Mesendoderm (in vitro differentiated cells): ENCODE data around the gene GCNA.
"Not testable (repeated sequence)": the region's sequence is repeated elsewhere in the genome, so short reads cannot be mapped to it uniquely, and the experiment has no call there.

Source experiments
- DNase-seq: peaks from one replicate; pipeline ENCODE4 v3.0.0; 2013
- H2AK5ac ChIP-seq: 2 replicates; pipeline ENCODE4 v1.6.1; 2013; ENCODE audit warnings: low read length, inconsistent platforms
- H2BK120ac ChIP-seq: 2 replicates; pipeline ENCODE4 v1.6.1; 2013; ENCODE audit warnings: low read depth, mild to moderate bottlenecking, low read length, moderate library complexity, mixed read lengths
- H2BK15ac ChIP-seq: replicated peaks from 2 replicates; pipeline ENCODE4 v1.6.1; 2013; ENCODE audit warnings: low read depth, mild to moderate bottlenecking, moderate library complexity
- H2BK5ac ChIP-seq: 2 replicates; pipeline ENCODE4 v1.6.1; 2013; ENCODE audit warnings: low read length, inconsistent platforms
- H3K18ac ChIP-seq: 2 replicates; pipeline ENCODE4 v1.6.1; 2013; ENCODE audit warnings: mild to moderate bottlenecking, low read length, mixed read lengths
- H3K23ac ChIP-seq: one replicate; pipeline ENCODE4 v1.6.1; 2013; ENCODE audit warnings: low read length
- H3K27ac ChIP-seq: 2 replicates; pipeline ENCODE4 v1.5.1; 2013; ENCODE audit warnings: low read depth, mild to moderate bottlenecking, inconsistent platforms, low read length, moderate library complexity
- H3K27me3 ChIP-seq: 2 replicates; pipeline ENCODE4 v1.6.1; 2013; ENCODE audit warnings: low read length, control low read depth, mild to moderate bottlenecking, inconsistent platforms; ENCODE audit not compliant: insufficient read depth, poor library complexity
- H3K36me3 ChIP-seq: 2 replicates; pipeline ENCODE4 v1.6.1; 2013; ENCODE audit warnings: low read length, inconsistent platforms; ENCODE audit not compliant: control insufficient read depth, insufficient read depth
- H3K4ac ChIP-seq: one replicate; pipeline ENCODE4 v1.6.1; 2013; ENCODE audit warnings: low read depth, mild to moderate bottlenecking, low read length, moderate library complexity
- H3K4me1 ChIP-seq: 2 replicates; pipeline ENCODE4 v1.6.1; 2013; ENCODE audit warnings: low read depth, low read length, inconsistent platforms; ENCODE audit not compliant: control insufficient read depth
- H3K4me2 ChIP-seq: 2 replicates; pipeline ENCODE4 v1.6.1; 2013; ENCODE audit warnings: low read length
- H3K4me3 ChIP-seq: 2 replicates; pipeline ENCODE4 v1.5.1; 2013; ENCODE audit warnings: mild to moderate bottlenecking, low read length
- H3K56ac ChIP-seq: one replicate; pipeline ENCODE4 v1.6.1; 2013; ENCODE audit warnings: low read length
- H3K79me1 ChIP-seq: 2 replicates; pipeline ENCODE4 v1.6.1; 2013; ENCODE audit warnings: low read length, inconsistent platforms
- H3K79me2 ChIP-seq: 2 replicates; pipeline ENCODE4 v1.6.1; 2013; ENCODE audit warnings: mild to moderate bottlenecking, low read length; ENCODE audit not compliant: control insufficient read depth, insufficient read depth
- H3K9ac ChIP-seq: 2 replicates; pipeline ENCODE4 v1.6.1; 2013; ENCODE audit warnings: low read length, inconsistent platforms
- H4K5ac ChIP-seq: one replicate; pipeline ENCODE4 v1.6.1; 2013; ENCODE audit warnings: low read length
- H4K8ac ChIP-seq: one replicate; pipeline ENCODE4 v1.6.1; 2013; ENCODE audit warnings: low read depth, mild to moderate bottlenecking, control low read depth, low read length, moderate library complexity
- WGBS: extraction: QIAGEN DNeasy Blood & Tissue Kit; methylation state at CpG from one replicate; pipeline ENCODE4 v1.1.7; 2013; ENCODE audit warnings: low lambda C conversion rate, missing lambda C conversion rate; ENCODE audit not compliant: insufficient coverage; ENCODE audit errors: extremely low coverage; 5-methylcytosine and 5-hydroxymethylcytosine counted together

GCNA gene

DNA sequence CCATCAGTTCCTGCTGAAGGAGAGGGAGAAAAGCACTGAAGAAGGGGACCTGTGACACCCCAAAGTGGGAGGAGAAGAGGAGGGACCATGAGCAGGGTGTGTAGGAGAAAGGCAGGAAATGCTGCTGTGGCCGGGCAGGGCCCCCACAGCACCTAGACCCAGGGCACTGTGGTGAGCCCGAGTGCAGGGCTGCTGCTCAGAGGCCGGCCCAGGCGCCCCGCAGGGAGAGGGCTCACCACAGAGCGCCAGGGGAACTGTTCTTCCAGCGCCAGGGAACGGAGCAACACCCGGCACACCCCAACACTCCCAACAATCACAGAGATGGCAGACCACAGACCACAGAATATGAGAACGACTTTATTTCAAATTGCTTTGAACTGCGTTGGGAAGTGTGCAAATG lies 84.4 kb downstream of the GCNA start:
- not testable (repeated sequence) for H3K4me1 ChIP-seq, H2BK15ac ChIP-seq, H3K4ac ChIP-seq, H3K4me2 ChIP-seq, H4K8ac ChIP-seq, DNase-seq, H2AK5ac ChIP-seq, H3K27ac ChIP-seq, H3K79me2 ChIP-seq, H3K56ac ChIP-seq, H3K23ac ChIP-seq, H4K5ac ChIP-seq, H3K79me1 ChIP-seq, H3K4me3 ChIP-seq, H3K9ac ChIP-seq, H2BK5ac ChIP-seq, H2BK120ac ChIP-seq, H3K18ac ChIP-seq, H3K36me3 ChIP-seq, H3K27me3 ChIP-seq
- no CpG with 5 or more reads among the region's 11 CpGs for WGBS
